ENCODE measurements around the gene DMRTB1.
"Not testable (repeated sequence)": the region's sequence is repeated elsewhere in the genome, so short reads cannot be mapped to it uniquely, and the experiment has no call there.

DMRTB1 gene

GRCh38 chr1:53421208-53421607 is 38.0 kb upstream of the DMRTB1 start:
- H3K27ac Mint-ChIP-seq = no peak overlapping the region
- H3K27me3 Mint-ChIP-seq (ENCODE audit: low read depth) = no peaks in the 10 kb centered on the region
- no peak overlapping the region for H3K4me3 Mint-ChIP-seq
- H3K36me3 Mint-ChIP-seq (ENCODE audit: low read depth) = no peaks in the 10 kb centered on the region
- peaks cover 19% of the 10 kb centered on the region for H3K4me1 Mint-ChIP-seq (ENCODE audit: low read depth)
- peaks cover 8% of the 10 kb centered on the region for H3K9me3 Mint-ChIP-seq

GRCh38 chr1:53430261-53430660 is 28.9 kb upstream of the DMRTB1 start:
- peaks cover 1% of the 10 kb centered on the region for H3K36me3 Mint-ChIP-seq (ENCODE audit: low read depth)
- no peak overlapping the region for H3K27ac Mint-ChIP-seq

GRCh38 chr1:53430779-53431178 is 28.4 kb upstream of the DMRTB1 start:
- peaks cover 6% of the 10 kb centered on the region for H3K27me3 Mint-ChIP-seq (ENCODE audit: low read depth)
- no peak overlapping the region for H3K27ac Mint-ChIP-seq
- H3K36me3 Mint-ChIP-seq (ENCODE audit: low read depth) = peaks cover 1% of the 10 kb centered on the region
- no peak overlapping the region for H3K4me3 Mint-ChIP-seq
- H3K9me3 Mint-ChIP-seq = peaks cover 6% of the 10 kb centered on the region
- peaks cover 6% of the 10 kb centered on the region for H3K4me1 Mint-ChIP-seq (ENCODE audit: low read depth)

More at GRCh38 chr1:53430261-53430660, 28.9 kb upstream of the DMRTB1 start:
- peaks cover 6% of the 10 kb centered on the region for H3K4me1 Mint-ChIP-seq (ENCODE audit: low read depth)
- H3K9me3 Mint-ChIP-seq = peaks cover 6% of the 10 kb centered on the region
- H3K27me3 Mint-ChIP-seq (ENCODE audit: low read depth) = peaks cover 6% of the 10 kb centered on the region
- H3K4me3 Mint-ChIP-seq = no peak overlapping the region

- H3K4me1 Mint-ChIP-seq (ENCODE audit: low read depth) = peaks cover 6% of the 10 kb centered on the region
- no peak overlapping the region for H3K27ac Mint-ChIP-seq
- peaks cover 9% of the 10 kb centered on the region for H3K27me3 Mint-ChIP-seq (ENCODE audit: low read depth)
- H3K4me3 Mint-ChIP-seq = no peak overlapping the region
- peaks cover 6% of the 10 kb centered on the region for H3K9me3 Mint-ChIP-seq
- peaks cover 1% of the 10 kb centered on the region for H3K36me3 Mint-ChIP-seq (ENCODE audit: low read depth)
These were observed 28.0 kb upstream of the DMRTB1 start for GRCh38 chr1:53431244-53431643.

- peaks cover 6% of the 10 kb centered on the region for H3K9me3 Mint-ChIP-seq
- H3K4me3 Mint-ChIP-seq = no peak overlapping the region
- H3K4me1 Mint-ChIP-seq (ENCODE audit: low read depth) = peaks cover 6% of the 10 kb centered on the region
- peaks cover 13% of the 10 kb centered on the region for H3K27me3 Mint-ChIP-seq (ENCODE audit: low read depth)
- H3K36me3 Mint-ChIP-seq (ENCODE audit: low read depth) = peaks cover 1% of the 10 kb centered on the region
- H3K27ac Mint-ChIP-seq = no peak overlapping the region
These were observed 27.2 kb upstream of the DMRTB1 start for GRCh38 chr1:53431805-53432565.

- H3K4me3 Mint-ChIP-seq = no peak overlapping the region
- H3K36me3 Mint-ChIP-seq (ENCODE audit: low read depth) = peaks cover 1% of the 10 kb centered on the region
These were observed 26.6 kb upstream of the DMRTB1 start for GRCh38 chr1:53432611-53433010.

GRCh38 chr1:53434405-53435007 is 24.7 kb upstream of the DMRTB1 start:
- H3K4me1 Mint-ChIP-seq (ENCODE audit: low read depth); H3K4me3 Mint-ChIP-seq; H3K27ac Mint-ChIP-seq; H3K36me3 Mint-ChIP-seq (ENCODE audit: low read depth): not testable (repeated sequence)
- Mint-ChIP-seq H3K9me3 (peaks cover 12% of the 10 kb centered on the region), H3K27me3 (ENCODE audit: low read depth) (peaks cover 22% of the 10 kb centered on the region)

More at GRCh38 chr1:53432611-53433010, 26.6 kb upstream of the DMRTB1 start:
- H3K9me3 Mint-ChIP-seq = peaks cover 6% of the 10 kb centered on the region
- no peak overlapping the region for H3K27ac Mint-ChIP-seq
- peaks cover 17% of the 10 kb centered on the region for H3K27me3 Mint-ChIP-seq (ENCODE audit: low read depth)
- peaks cover 6% of the 10 kb centered on the region for H3K4me1 Mint-ChIP-seq (ENCODE audit: low read depth)

GRCh38 chr1:53435151-53435550 is 24.0 kb upstream of the DMRTB1 start:
- H3K4me3 Mint-ChIP-seq = no peak overlapping the region
- peaks cover 12% of the 10 kb centered on the region for H3K9me3 Mint-ChIP-seq
- H3K27ac Mint-ChIP-seq = no peak overlapping the region
- H3K36me3 Mint-ChIP-seq (ENCODE audit: low read depth) = peaks cover 1% of the 10 kb centered on the region
- peaks cover 6% of the 10 kb centered on the region for H3K4me1 Mint-ChIP-seq (ENCODE audit: low read depth)
- H3K27me3 Mint-ChIP-seq (ENCODE audit: low read depth) = peaks cover 22% of the 10 kb centered on the region

GRCh38 chr1:53438427-53439336 is 20.5 kb upstream of the DMRTB1 start:
- no peaks in the 10 kb centered on the region for H3K4me1 Mint-ChIP-seq (ENCODE audit: low read depth)
- H3K27ac Mint-ChIP-seq = no peak overlapping the region
- no peak overlapping the region for H3K4me3 Mint-ChIP-seq
- peaks cover 1% of the 10 kb centered on the region for H3K36me3 Mint-ChIP-seq (ENCODE audit: low read depth)
- H3K9me3 Mint-ChIP-seq = peaks cover 12% of the 10 kb centered on the region
- peaks cover 19% of the 10 kb centered on the region for H3K27me3 Mint-ChIP-seq (ENCODE audit: low read depth)

- peaks cover 7% of the 10 kb centered on the region for H3K9me3 Mint-ChIP-seq
- no peak overlapping the region for H3K27ac Mint-ChIP-seq
- no peaks in the 10 kb centered on the region for H3K4me1 Mint-ChIP-seq (ENCODE audit: low read depth)
- peaks cover 1% of the 10 kb centered on the region for H3K36me3 Mint-ChIP-seq (ENCODE audit: low read depth)
- no peak overlapping the region for H3K4me3 Mint-ChIP-seq
- peaks cover 16% of the 10 kb centered on the region for H3K27me3 Mint-ChIP-seq (ENCODE audit: low read depth)
These were observed 19.6 kb upstream of the DMRTB1 start for GRCh38 chr1:53439337-53440207.

GRCh38 chr1:53440633-53441032 is 18.6 kb upstream of the DMRTB1 start:
- H3K27ac Mint-ChIP-seq = no peak overlapping the region
- peaks cover 16% of the 10 kb centered on the region for H3K27me3 Mint-ChIP-seq (ENCODE audit: low read depth)
- no peaks in the 10 kb centered on the region for H3K4me1 Mint-ChIP-seq (ENCODE audit: low read depth)
- no peaks in the 10 kb centered on the region for H3K36me3 Mint-ChIP-seq (ENCODE audit: low read depth)
- no peak overlapping the region for H3K4me3 Mint-ChIP-seq
- H3K9me3 Mint-ChIP-seq = peaks cover 6% of the 10 kb centered on the region

- Mint-ChIP-seq H3K4me3 (no peak overlapping the region), H3K4me1 (ENCODE audit: low read depth) (no peaks in the 10 kb centered on the region), H3K36me3 (ENCODE audit: low read depth) (peaks cover 2% of the 10 kb centered on the region), H3K9me3 (peaks cover 6% of the 10 kb centered on the region), H3K27me3 (ENCODE audit: low read depth) (peaks cover 8% of the 10 kb centered on the region), H3K27ac (no peak overlapping the region)
These were observed 16.9 kb upstream of the DMRTB1 start for GRCh38 chr1:53442299-53442698.

GRCh38 chr1:53446051-53446450 is 13.1 kb upstream of the DMRTB1 start:
- Mint-ChIP-seq H3K9me3 (no peaks in the 10 kb centered on the region), H3K4me1 (ENCODE audit: low read depth) (no peaks in the 10 kb centered on the region), H3K27me3 (ENCODE audit: low read depth) (no peaks in the 10 kb centered on the region), H3K4me3 (no peak overlapping the region), H3K27ac (no peak overlapping the region), H3K36me3 (ENCODE audit: low read depth) (peaks cover 2% of the 10 kb centered on the region)

- Mint-ChIP-seq H3K4me3 (no peak overlapping the region), H3K4me1 (ENCODE audit: low read depth) (no peaks in the 10 kb centered on the region), H3K36me3 (ENCODE audit: low read depth) (peaks cover 2% of the 10 kb centered on the region), H3K9me3 (no peaks in the 10 kb centered on the region), H3K27me3 (ENCODE audit: low read depth) (no peaks in the 10 kb centered on the region), H3K27ac (no peak overlapping the region)
These were observed 11.8 kb upstream of the DMRTB1 start for GRCh38 chr1:53447413-53447812.
